ENCODE data around the gene SGK1.
"Not testable (repeated sequence)": the region's sequence is repeated elsewhere in the genome, so short reads cannot be mapped to it uniquely, and the experiment has no call there.

The SGK1 gene

DNA sequence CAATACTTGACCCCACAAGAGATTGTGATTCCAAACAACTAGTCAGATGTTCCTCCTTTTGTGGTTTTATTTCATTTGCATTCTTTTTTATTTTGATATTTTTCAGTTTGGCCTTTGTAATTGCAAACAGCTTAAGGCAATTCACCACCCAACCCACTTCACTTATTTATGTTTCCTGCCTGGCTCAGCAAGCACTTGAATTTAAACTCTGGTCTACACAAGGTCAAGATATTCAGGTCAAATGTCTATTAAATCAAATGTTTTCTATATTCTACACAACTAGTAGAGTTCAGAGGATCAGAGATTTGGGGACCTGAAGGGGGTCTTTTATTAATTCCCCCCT lies 100.1 kb downstream of the SGK1 start:
- peak overlapping the region; percentile 38 for H3K4me2 ChIP-seq (ENCODE audit: low read length)
- H3K9me3 ChIP-seq (ENCODE audit: control insufficient read depth, insufficient read depth, low read length) = no peaks in the 10 kb centered on the region
- peaks cover 9% of the 10 kb centered on the region for H3K36me3 ChIP-seq (ENCODE audit: control insufficient read depth, low read length)
- peaks cover 47% of the 10 kb centered on the region for H3K4me1 ChIP-seq (ENCODE audit: control insufficient read depth, low read length)
- H3K27me3 ChIP-seq (ENCODE audit: control insufficient read depth, low read length) = no peaks in the 10 kb centered on the region
- TF ChIP-seq EZH2phosphoT487 (IDR thresholded peaks at IDR 0.05; ENCODE audit: borderline replicate concordance, low read length) = no peak
- TF ChIP-seq, protein P1, sequence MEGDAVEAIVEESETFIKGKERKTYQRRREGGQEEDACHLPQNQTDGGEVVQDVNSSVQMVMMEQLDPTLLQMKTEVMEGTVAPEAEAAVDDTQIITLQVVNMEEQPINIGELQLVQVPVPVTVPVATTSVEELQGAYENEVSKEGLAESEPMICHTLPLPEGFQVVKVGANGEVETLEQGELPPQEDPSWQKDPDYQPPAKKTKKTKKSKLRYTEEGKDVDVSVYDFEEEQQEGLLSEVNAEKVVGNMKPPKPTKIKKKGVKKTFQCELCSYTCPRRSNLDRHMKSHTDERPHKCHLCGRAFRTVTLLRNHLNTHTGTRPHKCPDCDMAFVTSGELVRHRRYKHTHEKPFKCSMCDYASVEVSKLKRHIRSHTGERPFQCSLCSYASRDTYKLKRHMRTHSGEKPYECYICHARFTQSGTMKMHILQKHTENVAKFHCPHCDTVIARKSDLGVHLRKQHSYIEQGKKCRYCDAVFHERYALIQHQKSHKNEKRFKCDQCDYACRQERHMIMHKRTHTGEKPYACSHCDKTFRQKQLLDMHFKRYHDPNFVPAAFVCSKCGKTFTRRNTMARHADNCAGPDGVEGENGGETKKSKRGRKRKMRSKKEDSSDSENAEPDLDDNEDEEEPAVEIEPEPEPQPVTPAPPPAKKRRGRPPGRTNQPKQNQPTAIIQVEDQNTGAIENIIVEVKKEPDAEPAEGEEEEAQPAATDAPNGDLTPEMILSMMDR (IDR thresholded peaks at IDR 0.05; ENCODE audit: low read depth, low read length, poor library complexity, severe bottlenecking) = no peak
- H3K27ac ChIP-seq (ENCODE audit: low read depth, low read length) = peak overlapping the region; percentile 73
- peaks cover 6% of the 10 kb centered on the region for H3F3A ChIP-seq (ENCODE audit: control insufficient read depth, insufficient read depth)
- H4K20me1 ChIP-seq (ENCODE audit: control insufficient read depth, insufficient read depth, low read depth, low read length) = no peaks in the 10 kb centered on the region
- no peaks in the 10 kb centered on the region for H3K9me2 ChIP-seq (replicated peaks; ENCODE audit: control insufficient read depth, low read length)
- peak overlapping the region; percentile 19 for H3K4me3 ChIP-seq (ENCODE audit: low read length)
- H3K79me2 ChIP-seq (ENCODE audit: control insufficient read depth, low read length) = no peaks in the 10 kb centered on the region

DNA sequence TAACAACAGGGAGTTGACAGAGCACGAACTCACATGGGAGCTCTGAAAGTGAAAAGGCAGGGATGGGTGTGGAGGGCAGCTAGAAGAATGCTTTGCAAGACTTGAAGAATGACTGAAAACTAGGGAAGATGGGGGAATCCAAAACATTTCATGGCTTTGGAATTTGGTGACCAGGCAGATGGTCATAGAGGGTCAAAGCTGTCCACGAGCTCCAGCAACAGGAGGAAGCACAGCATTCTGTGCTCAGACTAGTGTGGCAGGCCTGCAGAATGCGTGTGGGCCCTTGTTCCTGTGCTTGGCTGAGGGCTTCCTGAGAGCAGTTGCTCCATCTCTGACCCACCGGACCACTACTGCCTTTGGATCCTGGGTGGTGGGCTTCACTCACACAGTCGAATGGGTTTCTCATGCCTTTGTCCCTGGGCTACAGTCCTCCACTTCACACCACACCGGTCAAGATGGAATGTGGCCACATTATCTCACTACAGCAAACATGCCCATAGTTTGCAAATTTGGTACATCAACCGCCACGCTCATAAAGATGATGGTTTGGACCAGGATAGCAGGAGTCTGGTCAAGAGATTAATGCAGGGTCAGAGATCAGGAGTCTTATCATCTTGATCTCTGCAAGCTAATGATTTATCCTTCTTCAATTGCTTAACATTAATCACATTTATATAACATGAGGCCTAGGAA lies 100.7 kb downstream of the SGK1 start:
- H3K4me1 ChIP-seq (ENCODE audit: control insufficient read depth, low read length) = peaks cover 52% of the 10 kb centered on the region
- peak overlapping the region; percentile 38 for H3K4me2 ChIP-seq (ENCODE audit: low read length)
- H3K9me3 ChIP-seq (ENCODE audit: control insufficient read depth, insufficient read depth, low read length) = no peaks in the 10 kb centered on the region
- TF ChIP-seq, protein P1 (IDR thresholded peaks at IDR 0.05; ENCODE audit: low read depth, low read length, poor library complexity, severe bottlenecking) = no peak
- no peak for TF ChIP-seq EZH2phosphoT487 (IDR thresholded peaks at IDR 0.05; ENCODE audit: borderline replicate concordance, low read length)
- H3K27me3 ChIP-seq (ENCODE audit: control insufficient read depth, low read length) = no peaks in the 10 kb centered on the region
- H3K9me2 ChIP-seq (replicated peaks; ENCODE audit: control insufficient read depth, low read length) = no peaks in the 10 kb centered on the region
- H4K20me1 ChIP-seq (ENCODE audit: control insufficient read depth, insufficient read depth, low read depth, low read length) = no peaks in the 10 kb centered on the region
- H3K4me3 ChIP-seq (ENCODE audit: low read length) = peak overlapping the region; percentile 19
- H3K79me2 ChIP-seq (ENCODE audit: control insufficient read depth, low read length) = no peaks in the 10 kb centered on the region
- H3K27ac ChIP-seq (ENCODE audit: low read depth, low read length) = peak overlapping the region; percentile 73
- peaks cover 9% of the 10 kb centered on the region for H3K36me3 ChIP-seq (ENCODE audit: control insufficient read depth, low read length)
- H3F3A ChIP-seq (ENCODE audit: control insufficient read depth, insufficient read depth) = peaks cover 8% of the 10 kb centered on the region

DNA sequence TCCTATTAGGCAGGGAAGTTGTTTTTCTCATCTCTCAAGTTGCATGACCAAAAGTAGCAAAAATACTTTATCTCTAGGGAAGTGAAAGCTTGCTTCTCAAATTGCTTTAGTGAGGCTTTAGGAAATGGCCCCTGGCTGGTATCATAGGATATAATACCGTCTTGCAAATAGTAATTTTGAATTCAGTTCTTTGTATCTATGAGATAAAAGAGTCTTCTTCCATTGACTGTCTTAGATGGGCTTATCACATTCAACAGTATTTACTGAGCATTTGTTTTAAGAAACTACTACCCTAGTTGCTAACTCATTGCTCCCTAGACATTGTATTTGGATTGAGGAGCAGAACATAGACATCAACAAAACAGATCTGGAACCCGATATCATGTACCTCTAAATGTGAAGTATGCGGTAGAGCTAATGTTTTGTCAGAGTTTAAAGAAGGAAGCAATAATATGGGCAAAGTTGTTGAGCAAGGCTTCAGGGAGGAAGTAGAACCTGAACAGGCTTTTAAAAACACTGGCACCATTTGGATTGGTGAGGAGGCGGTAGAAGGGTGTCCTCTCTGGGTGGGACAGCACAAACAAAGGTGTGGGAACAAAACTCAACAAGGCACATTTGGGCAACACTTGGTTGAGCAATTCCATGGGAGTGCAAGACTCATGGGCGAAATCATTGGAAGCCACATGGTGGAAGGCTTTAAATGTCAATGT lies 101.5 kb downstream of the SGK1 start:
- peaks cover 60% of the 10 kb centered on the region for H3K4me1 ChIP-seq (ENCODE audit: control insufficient read depth, low read length)
- peak overlapping the region; percentile 73 for H3K27ac ChIP-seq (ENCODE audit: low read depth, low read length)
- H3K4me2 ChIP-seq (ENCODE audit: low read length) = peak overlapping the region; percentile 38

DNA sequence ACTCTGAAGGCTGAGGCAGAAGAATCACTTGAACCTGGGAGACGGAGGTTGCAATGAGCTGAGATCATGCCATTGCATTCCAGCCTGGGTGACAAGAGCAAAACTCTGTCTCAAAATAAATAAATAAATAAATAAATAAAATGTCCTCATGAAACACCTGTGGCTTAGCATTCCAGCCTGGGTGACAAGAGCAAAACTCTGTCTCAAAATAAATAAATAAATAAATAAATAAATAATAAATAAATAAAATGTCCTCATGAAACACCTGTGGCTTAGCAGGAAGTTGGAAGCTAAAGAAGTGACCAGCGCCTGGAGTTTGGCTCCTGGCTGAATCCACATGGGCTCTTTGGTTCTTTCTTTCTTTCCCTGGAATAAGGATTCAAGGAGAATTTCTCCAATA lies 104.5 kb downstream of the SGK1 start:
- H4K20me1 ChIP-seq (ENCODE audit: control insufficient read depth, insufficient read depth, low read depth, low read length); H3K4me2 ChIP-seq (ENCODE audit: low read length); H3K9me3 ChIP-seq (ENCODE audit: control insufficient read depth, insufficient read depth, low read length); H3K4me3 ChIP-seq (ENCODE audit: low read length); H3K27me3 ChIP-seq (ENCODE audit: control insufficient read depth, low read length); H3K27ac ChIP-seq (ENCODE audit: low read depth, low read length); H3K9me2 ChIP-seq (replicated peaks; ENCODE audit: control insufficient read depth, low read length); H3K36me3 ChIP-seq (ENCODE audit: control insufficient read depth, low read length); H3K79me2 ChIP-seq (ENCODE audit: control insufficient read depth, low read length): not testable (repeated sequence)
- Histone ChIP-seq H3F3A (ENCODE audit: control insufficient read depth, insufficient read depth) (peaks cover 10% of the 10 kb centered on the region), H3K4me1 (ENCODE audit: control insufficient read depth, low read length) (peaks cover 62% of the 10 kb centered on the region)

More for the DNA sequence above, 101.5 kb downstream of the SGK1 start:
- TF ChIP-seq, protein P1 (IDR thresholded peaks at IDR 0.05; ENCODE audit: low read depth, low read length, poor library complexity, severe bottlenecking) = no peak
- no peaks in the 10 kb centered on the region for H4K20me1 ChIP-seq (ENCODE audit: control insufficient read depth, insufficient read depth, low read depth, low read length)
- H3K9me3 ChIP-seq (ENCODE audit: control insufficient read depth, insufficient read depth, low read length) = no peaks in the 10 kb centered on the region
- peaks cover 8% of the 10 kb centered on the region for H3F3A ChIP-seq (ENCODE audit: control insufficient read depth, insufficient read depth)
- no peaks in the 10 kb centered on the region for H3K79me2 ChIP-seq (ENCODE audit: control insufficient read depth, low read length)
- no peaks in the 10 kb centered on the region for H3K27me3 ChIP-seq (ENCODE audit: control insufficient read depth, low read length)
- no peaks in the 10 kb centered on the region for H3K9me2 ChIP-seq (replicated peaks; ENCODE audit: control insufficient read depth, low read length)
- peaks cover 9% of the 10 kb centered on the region for H3K36me3 ChIP-seq (ENCODE audit: control insufficient read depth, low read length)
- H3K4me3 ChIP-seq (ENCODE audit: low read length) = peak overlapping the region; percentile 19

Data from DOHH2 (cell line).